K562 (cell line): ENCODE results near the gene GNAZ.

Experiments used
- HMGN3 ChIP-seq: IDR thresholded peaks from 2 replicates; pipeline ENCODE4 v1.6.1; 2011; ENCODE audit warnings: borderline replicate concordance, low read depth, mild to moderate bottlenecking, mixed read lengths, low read length; ENCODE audit not compliant: insufficient read length; ENCODE audit errors: extremely low read depth
- TF ChIP-seq, protein P1 (sequence below): sonication (generic); formaldehyde crosslinking; IDR thresholded peaks from 2 replicates; pipeline ENCODE4 v1.8.0; 2022; ENCODE audit warnings: missing genetic modification reagents, mild to moderate bottlenecking, borderline replicate concordance

DNA sequence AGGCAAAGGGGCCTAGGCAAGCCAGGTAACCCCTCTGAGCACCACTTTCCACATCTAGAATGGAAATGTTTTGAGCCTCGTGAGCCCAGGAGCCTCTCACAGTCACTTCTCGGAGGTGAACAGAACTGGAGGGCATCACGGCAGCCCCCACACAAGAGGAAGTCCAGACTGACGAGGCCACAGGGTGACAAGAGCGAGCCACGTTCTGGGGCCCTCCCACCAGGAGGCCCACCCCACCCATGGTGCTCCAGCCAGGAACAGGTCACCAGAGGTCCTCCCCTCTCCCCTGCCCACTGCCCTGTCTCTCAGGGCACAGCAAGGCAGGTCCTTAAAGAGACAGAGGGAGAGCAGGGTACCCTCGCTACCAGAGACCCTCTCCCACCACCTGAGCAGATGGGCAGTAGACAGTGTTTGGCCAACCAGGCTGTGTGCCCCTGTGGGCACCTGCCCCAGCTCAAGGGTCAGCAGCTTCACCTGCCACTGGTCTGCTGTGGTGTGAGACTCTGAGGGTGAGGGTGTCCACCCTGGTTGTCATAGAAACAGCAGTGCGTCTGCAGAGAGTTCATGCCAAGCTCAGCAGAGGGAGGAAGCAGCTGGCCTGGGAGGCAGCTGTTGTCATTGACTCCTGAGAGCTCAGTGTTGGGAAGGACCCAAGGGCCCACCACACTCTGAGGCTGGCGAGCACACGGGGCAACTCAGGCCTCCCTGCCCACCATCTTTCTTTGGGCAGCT is 40.0 kb downstream of the GNAZ start:
- TF ChIP-seq, protein P1, sequence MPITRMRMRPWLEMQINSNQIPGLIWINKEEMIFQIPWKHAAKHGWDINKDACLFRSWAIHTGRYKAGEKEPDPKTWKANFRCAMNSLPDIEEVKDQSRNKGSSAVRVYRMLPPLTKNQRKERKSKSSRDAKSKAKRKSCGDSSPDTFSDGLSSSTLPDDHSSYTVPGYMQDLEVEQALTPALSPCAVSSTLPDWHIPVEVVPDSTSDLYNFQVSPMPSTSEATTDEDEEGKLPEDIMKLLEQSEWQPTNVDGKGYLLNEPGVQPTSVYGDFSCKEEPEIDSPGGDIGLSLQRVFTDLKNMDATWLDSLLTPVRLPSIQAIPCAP (CRISPR knock-in tag) = no peak
- TF ChIP-seq HMGN3 = no peak
